GM12878 (cell line): ENCODE results near the gene RPS6KA2. TPM values are rescaled to one million over a fixed set of nuclear protein-coding genes. Genes with fewer than 3 reads are reported as not detected.

Source experiments
- ATAC-seq: fragments of 200-7000 bp; cut with Tn5 transposase; 3 replicates; pipeline ENCODE4 v1.9.1; 2020; ENCODE audit warnings: mild to moderate bottlenecking, moderate library complexity
- BruUV-seq: library from RNA; stranded (reverse); fragments of 400-500 nt; replicated peaks from 2 replicates; lab custom pipeline; 2021; lab: Mats Ljungman, UMichigan
- CTCF ChIA-PET: fragments of 300-600 bp; sonication (Branson Sonifier 250); formaldehyde crosslinking; extraction: SDS; loops from one replicate; lab custom pipeline; 2021; ENCODE audit warnings: inconsistent platforms; lab: Yijun Ruan, JAX
- POLR2A ChIA-PET: fragments of 350-600 bp; formaldehyde crosslinking; extraction: SDS; loops from one replicate; lab custom pipeline; 2021; ENCODE audit warnings: inconsistent platforms; lab: Charles Lee
- RAD21 ChIA-PET: fragments of 300-600 bp; sonication (Branson Sonifier 250); formaldehyde crosslinking; loops from one replicate; lab custom pipeline; 2023; ENCODE audit warnings: antibody characterized with exemption; ENCODE audit not compliant: unreplicated experiment; lab: Charles Lee
- SMC1A ChIA-PET: fragments of 300-600 bp; sonication (Branson Sonifier 250); formaldehyde crosslinking; loops from one replicate; lab custom pipeline; 2023; ENCODE audit not compliant: unreplicated experiment, uncharacterized antibody; lab: Charles Lee
- DNase-seq: peaks from one replicate; pipeline ENCODE4 v3.0.0-alpha.2; 2011; ENCODE audit warnings: low read depth, low spot score
- FAIRE-seq: peaks from 3 replicates; lab custom pipeline; 2011; peaks lifted over from hg19 to GRCh38; lab: Jason Lieb, UNC
- H2AFZ ChIP-seq: 2 replicates; pipeline ENCODE4 v1.6.0; 2011; ENCODE audit warnings: low read depth, low read length, control low read depth; ENCODE audit not compliant: control insufficient read depth
- H3K27ac ChIP-seq: 2 replicates; pipeline ENCODE4 v1.5.1; 2011; ENCODE audit warnings: control low read depth; ENCODE audit not compliant: control insufficient read depth, insufficient read depth
- H3K27me3 ChIP-seq, 2 experiments: replicated peaks in 1 of 2; 2 replicates each; pipeline versions ENCODE4 v1.6.0 to v1.6.1; 2011; ENCODE audit warnings: low read length in 1 of 2; ENCODE audit not compliant: control insufficient read depth in 2 of 2, insufficient read depth in 2 of 2
- H3K36me3 ChIP-seq, 2 experiments: 2 replicates each; pipeline ENCODE4 v1.5.1; 2011; ENCODE audit warnings: low read length in 1 of 2; ENCODE audit not compliant: control insufficient read depth in 2 of 2, insufficient read depth in 2 of 2
- H3K4me1 ChIP-seq: 2 replicates; pipeline ENCODE4 v1.6.1; 2011; ENCODE audit warnings: mild to moderate bottlenecking, low read length, moderate library complexity, mixed read lengths; ENCODE audit not compliant: control insufficient read depth, insufficient read depth
- H3K4me2 ChIP-seq: 2 replicates; pipeline ENCODE4 v1.6.0; 2011; ENCODE audit warnings: control low read depth; ENCODE audit not compliant: control insufficient read depth, insufficient read depth
- H3K4me3 ChIP-seq: fragments of 200-600 bp; sonication (generic); 2 replicates; pipeline ENCODE4 v1.5.1; 2016
- H3K79me2 ChIP-seq: 2 replicates; pipeline ENCODE4 v1.6.0; 2011; ENCODE audit warnings: low read length; ENCODE audit not compliant: control insufficient read depth, insufficient read depth
- H3K9ac ChIP-seq: 2 replicates; pipeline ENCODE4 v1.8.0; 2011; ENCODE audit warnings: low read length, control low read depth, mixed read lengths; ENCODE audit not compliant: control insufficient read depth, insufficient read depth
- H3K9me3 ChIP-seq: replicated peaks from 3 replicates; pipeline ENCODE4 v1.5.1; 2011; ENCODE audit warnings: mild to moderate bottlenecking, low read length; ENCODE audit not compliant: control insufficient read depth, insufficient read depth
- H4K20me1 ChIP-seq: 2 replicates; pipeline ENCODE4 v1.6.0; 2011; ENCODE audit not compliant: control insufficient read depth, insufficient read depth
- CBFB ChIP-seq: IDR thresholded peaks from 2 replicates; pipeline ENCODE4 v1.6.1; 2016; ENCODE audit warnings: antibody characterized with exemption, low read depth
- CHD2 ChIP-seq: IDR thresholded peaks from 2 replicates; pipeline ENCODE4 v1.6.1; 2011; ENCODE audit warnings: low read depth, low read length, improper control_type of control experiment, borderline replicate concordance
- CUX1 ChIP-seq: IDR thresholded peaks from 2 replicates; pipeline ENCODE4 v1.6.1; 2012; ENCODE audit warnings: improper control_type of control experiment, low read depth, low read length; ENCODE audit not compliant: insufficient replicate concordance
- KDM1A ChIP-seq: fragments of 200-600 bp; sonication (generic); IDR thresholded peaks from 2 replicates; pipeline ENCODE4 v1.6.1; 2016; ENCODE audit warnings: borderline replicate concordance
- NFIC ChIP-seq: IDR thresholded peaks from 2 replicates; pipeline ENCODE4 v1.6.1; 2012; ENCODE audit warnings: low read depth, mild to moderate bottlenecking, inconsistent platforms, low read length, moderate library complexity
- RAD51 ChIP-seq: fragments of 450-650 bp; IDR thresholded peaks from 2 replicates; pipeline ENCODE4 v1.6.1; 2016; ENCODE audit warnings: moderate library complexity, mild to moderate bottlenecking, inconsistent platforms
- WRNIP1 ChIP-seq: IDR thresholded peaks from 2 replicates; pipeline ENCODE4 v1.6.1; 2011; ENCODE audit warnings: low read depth, low read length, improper control_type of control experiment, borderline replicate concordance
- ZNF384 ChIP-seq: IDR thresholded peaks from 2 replicates; pipeline ENCODE4 v1.6.1; 2012; ENCODE audit warnings: low read depth, mild to moderate bottlenecking, low read length, improper control_type of control experiment, borderline replicate concordance
- WGBS: methylation state at CpG from one replicate; pipeline ENCODE4 v1.1.6; 2016; ENCODE audit warnings: low lambda C conversion rate; ENCODE audit not compliant: insufficient replicate concordance, insufficient coverage; ENCODE audit errors: missing lambda C conversion rate; 5-methylcytosine and 5-hydroxymethylcytosine counted together
- in situ Hi-C: fragments of 300-500 bp; cut with MboI; formaldehyde crosslinking; loops from 9 replicates; pipeline ENCODE4 v1.14.3; 2018; ENCODE audit warnings: mixed read lengths
- intact Hi-C: fragments of 100-400 bp; cut with micrococcal nuclease; formaldehyde crosslinking; loops from one replicate; pipeline ENCODE4 v1.14.2; 2022; ENCODE audit not compliant: unreplicated experiment
- polyA plus RNA-seq, 11 experiments: library from polyadenylated mRNA; depleted of rRNA in 4 of 11; unstranded in 6 of 11; stranded (reverse) in 5 of 11; fragments of >200 nt; fragmentation: Nextera tagmentation in 4 of 11; fragmentation: Illumina TruSeq in 1 of 11; extraction: Ambion mirVana in 4 of 11; extraction: Trizol in 1 of 11; gene quantifications; 1 replicate in 1 of 11; 2 replicates in 10 of 11; pipeline versions ENCODE4 v1.2.1 to v1.2.3, GENCODE V29; 2011 to 2016; ENCODE audit warnings: inconsistent platforms in 2 of 11, missing spikeins in 2 of 11, low read depth in 1 of 11
- total RNA-seq, 4 experiments: library from RNA; depleted of rRNA in 3 of 4; stranded (reverse); fragments of >200 nt in 3 of 4; fragmentation: Illumina TruSeq in 1 of 4; extraction: Trizol in 1 of 4; gene quantifications; 2 replicates each; pipeline versions ENCODE4 v1.2.1 to v1.2.3, GENCODE V29; 2013 to 2021

RPS6KA2 gene
- total and polyA plus RNA-seq, 10 of the 15 experiments (the other 5 are each of a cell fraction or from before 2014, with no cell fraction given) = 0.02 to 1.0 (median 0.22) TPM; not detected in 1

GRCh38 chr6:166595061-166595780 lies 31.8 kb downstream of the RPS6KA2 start (continued):
- TF ChIP-seq CUX1 = no peak
- no peak for TF ChIP-seq ZNF384
- TF ChIP-seq NFIC = no peak
- no peak for TF ChIP-seq CBFB
- no peak for TF ChIP-seq RAD51

- H3K27ac ChIP-seq = no peak overlapping the region
- H3K79me2 ChIP-seq = no peaks in the 10 kb centered on the region
- H3K4me2 ChIP-seq = no peak overlapping the region
- SMC1A ChIA-PET = no interaction called here
- no peak for ATAC-seq
- FAIRE-seq = no peak
- BruUV-seq = no TSS peak
- in situ Hi-C loops = no loop called here
- DNase-seq = no peak
- TF ChIP-seq WRNIP1 = no peak
- no peak for TF ChIP-seq CHD2
- TF ChIP-seq KDM1A = no peak
- TF ChIP-seq, all 136 proteins: peak for 0
- no peak overlapping the region for H2AFZ ChIP-seq
- no peaks in the 10 kb centered on the region for H3K27me3 ChIP-seq
- peaks cover 22% of the 10 kb centered on the region for H3K4me1 ChIP-seq
- H3K9me3 ChIP-seq = no peaks in the 10 kb centered on the region
- WGBS = 68% methylated on average over 9 of the region's 9 CpGs
- no peaks in the 10 kb centered on the region for H4K20me1 ChIP-seq
- intact Hi-C loops = no loop called here
- no peaks in the 10 kb centered on the region for H3K36me3 ChIP-seq
- no peak overlapping the region for H3K4me3 ChIP-seq
- ChIA-PET CTCF (no interaction called here), RAD21 (no interaction called here), POLR2A (no interaction called here)
- no peak overlapping the region for H3K9ac ChIP-seq
Observed at GRCh38 chr6:166592821-166593220, 34.2 kb downstream of the RPS6KA2 start.
